ENCODE data around the gene PRR23E.

- TF ChIP-seq, protein P1, sequence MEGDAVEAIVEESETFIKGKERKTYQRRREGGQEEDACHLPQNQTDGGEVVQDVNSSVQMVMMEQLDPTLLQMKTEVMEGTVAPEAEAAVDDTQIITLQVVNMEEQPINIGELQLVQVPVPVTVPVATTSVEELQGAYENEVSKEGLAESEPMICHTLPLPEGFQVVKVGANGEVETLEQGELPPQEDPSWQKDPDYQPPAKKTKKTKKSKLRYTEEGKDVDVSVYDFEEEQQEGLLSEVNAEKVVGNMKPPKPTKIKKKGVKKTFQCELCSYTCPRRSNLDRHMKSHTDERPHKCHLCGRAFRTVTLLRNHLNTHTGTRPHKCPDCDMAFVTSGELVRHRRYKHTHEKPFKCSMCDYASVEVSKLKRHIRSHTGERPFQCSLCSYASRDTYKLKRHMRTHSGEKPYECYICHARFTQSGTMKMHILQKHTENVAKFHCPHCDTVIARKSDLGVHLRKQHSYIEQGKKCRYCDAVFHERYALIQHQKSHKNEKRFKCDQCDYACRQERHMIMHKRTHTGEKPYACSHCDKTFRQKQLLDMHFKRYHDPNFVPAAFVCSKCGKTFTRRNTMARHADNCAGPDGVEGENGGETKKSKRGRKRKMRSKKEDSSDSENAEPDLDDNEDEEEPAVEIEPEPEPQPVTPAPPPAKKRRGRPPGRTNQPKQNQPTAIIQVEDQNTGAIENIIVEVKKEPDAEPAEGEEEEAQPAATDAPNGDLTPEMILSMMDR (IDR thresholded peaks at IDR 0.05) = no peak
- TF ChIP-seq CHD2 (IDR thresholded peaks at IDR 0.05; ENCODE audit: low read length, partially characterized antibody) = no peak
Observed at GRCh38 chr3:127193341-127193740, 410 bp downstream of the PRR23E start.

Data from SK-N-SH (cell line).